Jurkat, Clone E6-1 (cell line): ENCODE data around the gene PTPRC.

ENCODE experiments used
- DNase-seq: peaks from one replicate; pipeline ENCODE4 v3.0.0-alpha.2; 2011; ENCODE audit warnings: low read depth, low spot score
- H3K4me3 ChIP-seq: 2 replicates; pipeline ENCODE4 v1.5.1; 2011; ENCODE audit warnings: mild to moderate bottlenecking, low read length, control low read depth, moderate library complexity

The PTPRC gene

DNA sequence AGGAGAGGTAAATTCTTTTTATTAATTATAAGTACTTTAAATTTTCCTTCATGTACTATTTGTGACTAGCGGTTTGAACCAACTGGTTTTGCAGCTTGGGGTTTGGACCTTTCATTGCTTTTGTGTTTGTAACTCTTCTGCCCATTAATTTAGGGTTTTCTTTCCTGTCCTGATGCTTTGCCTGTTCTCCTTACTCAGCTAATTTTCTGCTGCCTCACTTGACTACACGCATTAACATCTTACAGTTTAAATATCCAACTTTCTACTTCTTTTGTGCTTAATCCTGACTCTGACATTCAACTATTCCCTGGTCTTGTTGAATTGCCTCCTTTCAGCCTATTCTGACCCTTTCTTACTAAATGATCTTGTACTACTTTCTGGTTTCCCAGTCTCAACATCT, 135.6 kb downstream of the PTPRC start:
- no peak for DNase-seq
- H3K4me3 ChIP-seq, result no peak overlapping the region

DNA sequence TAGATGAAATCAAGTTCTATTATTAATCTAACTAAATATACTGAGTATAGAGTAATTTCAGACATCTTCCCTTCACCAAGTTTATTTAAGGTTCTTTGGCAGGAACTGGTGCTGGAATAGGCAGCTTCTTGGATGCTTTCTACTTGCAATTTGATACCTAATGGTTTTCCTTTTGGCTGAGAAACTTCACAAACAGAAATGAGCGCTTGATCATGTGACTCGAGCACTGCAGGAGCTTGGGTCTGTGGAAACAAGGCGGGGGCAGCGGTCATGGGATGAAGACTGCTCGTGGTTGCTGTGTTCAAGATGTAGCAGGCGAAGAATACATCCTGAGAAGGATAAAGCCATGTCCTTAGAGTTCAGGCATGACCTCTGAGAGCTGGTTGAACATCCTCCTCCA, 136.8 kb downstream of the PTPRC start:
- H3K4me3 ChIP-seq, result no peak overlapping the region
- no peak for DNase-seq

DNA sequence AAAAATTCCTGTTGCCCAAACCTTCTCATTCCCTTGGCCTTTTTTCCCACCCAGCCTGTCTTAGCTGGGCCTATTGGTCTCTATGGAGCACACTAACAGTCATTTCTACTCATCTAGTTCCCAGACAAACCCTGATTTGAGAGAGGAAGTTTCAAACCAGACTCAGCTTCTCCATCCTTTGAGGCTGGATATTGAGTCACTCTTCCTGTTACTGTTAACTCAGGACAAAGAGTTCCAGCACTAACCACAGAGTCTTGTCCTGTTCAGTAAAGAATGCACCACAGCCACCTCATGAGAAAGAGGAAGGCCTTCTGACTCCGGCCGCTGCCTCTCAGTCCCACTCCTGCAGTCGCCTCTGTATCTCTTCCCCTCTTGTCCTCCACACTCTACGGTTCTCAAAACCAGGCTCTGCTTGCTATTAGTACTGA, 137.8 kb downstream of the PTPRC start:
- peak; percentile 28 for DNase-seq
- H3K4me3 ChIP-seq, result no peak overlapping the region

DNA sequence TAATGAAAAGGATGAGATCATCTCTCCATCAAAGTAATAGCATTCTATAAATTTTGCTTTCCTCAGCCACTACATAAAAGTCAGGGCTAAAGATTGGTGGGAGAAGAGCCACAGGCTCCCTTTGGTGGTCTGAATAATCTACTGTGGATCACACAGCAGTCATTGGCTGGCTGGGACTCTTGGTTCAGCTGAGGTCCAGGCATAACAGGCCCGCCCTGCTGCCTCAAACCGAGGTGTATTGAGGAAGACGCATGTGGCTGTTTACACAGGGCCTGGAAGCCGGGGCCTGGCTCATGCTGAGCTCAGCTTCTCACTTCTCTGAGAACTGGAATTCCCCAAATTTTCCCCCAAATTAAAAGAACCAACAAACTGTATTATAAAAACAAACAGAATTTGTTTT, 139.2 kb downstream of the PTPRC start:
- no peak for DNase-seq
- H3K4me3 ChIP-seq, result no peak overlapping the region

DNA sequence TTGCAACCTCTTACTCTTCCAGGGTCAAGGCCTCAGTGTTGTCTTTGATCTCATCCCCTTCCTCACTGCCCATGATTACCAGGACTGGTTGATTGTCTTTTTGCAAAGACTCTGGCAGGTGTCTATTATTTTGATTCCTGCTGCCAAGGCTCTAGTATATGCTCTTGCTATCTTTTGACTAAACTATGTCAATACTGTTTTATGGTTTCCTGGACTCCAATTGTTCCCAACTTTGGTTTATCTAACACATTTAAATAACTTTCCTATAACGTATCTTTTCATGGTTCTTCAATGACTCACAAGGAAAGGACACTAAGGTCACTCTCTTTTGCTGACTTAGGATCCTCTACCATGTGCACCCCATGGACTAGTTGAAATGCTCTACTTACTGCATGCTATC, 141.5 kb downstream of the PTPRC start:
- DNase-seq, result no peak
- H3K4me3 ChIP-seq, result no peak overlapping the region

DNA sequence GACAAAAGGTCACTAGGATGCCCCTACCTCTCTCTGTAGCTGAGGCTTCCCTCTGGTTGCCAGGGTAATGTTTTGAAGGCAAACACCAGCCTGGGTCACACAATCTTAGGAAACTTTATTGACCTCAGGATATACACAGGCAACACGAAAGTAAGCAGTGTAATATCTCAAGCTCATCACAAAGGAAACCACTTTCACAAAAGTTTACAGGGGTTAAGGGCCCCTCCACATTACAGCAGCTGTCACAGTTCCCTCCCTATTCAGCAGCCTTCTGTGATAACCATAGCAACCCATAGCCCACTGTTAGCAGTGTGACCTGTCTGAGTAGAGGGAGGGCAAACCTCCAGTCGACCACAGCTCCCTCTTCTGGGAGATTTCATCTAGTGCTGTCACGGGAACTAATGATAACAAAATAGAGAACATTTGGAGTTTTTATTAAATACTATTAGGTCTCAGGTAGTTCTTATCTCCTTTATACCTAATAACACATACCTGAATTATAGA, 149.8 kb downstream of the PTPRC start:
- H3K4me3 ChIP-seq, result no peak overlapping the region
- DNase-seq, result peak; percentile 81

DNA sequence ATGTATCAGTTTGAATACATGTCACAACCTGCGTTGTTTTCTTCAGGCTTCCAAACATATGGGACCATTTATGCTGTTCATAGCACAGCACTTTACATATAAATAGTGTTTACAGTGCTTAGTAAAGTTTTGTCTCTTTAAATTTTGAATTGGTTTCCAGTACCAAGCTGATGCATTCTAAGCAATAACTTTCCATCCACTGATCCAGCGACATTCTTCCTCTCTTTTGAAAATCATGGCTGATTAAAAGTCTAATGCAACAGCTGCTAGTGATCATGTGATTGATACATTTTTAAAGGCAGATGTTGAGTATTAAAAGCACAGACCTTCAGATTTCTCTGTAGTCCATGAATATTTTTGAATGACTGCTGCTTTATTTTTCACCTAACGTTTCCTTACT, 154.9 kb downstream of the PTPRC start:
- H3K4me3 ChIP-seq, result no peak overlapping the region
- no peak for DNase-seq

DNA sequence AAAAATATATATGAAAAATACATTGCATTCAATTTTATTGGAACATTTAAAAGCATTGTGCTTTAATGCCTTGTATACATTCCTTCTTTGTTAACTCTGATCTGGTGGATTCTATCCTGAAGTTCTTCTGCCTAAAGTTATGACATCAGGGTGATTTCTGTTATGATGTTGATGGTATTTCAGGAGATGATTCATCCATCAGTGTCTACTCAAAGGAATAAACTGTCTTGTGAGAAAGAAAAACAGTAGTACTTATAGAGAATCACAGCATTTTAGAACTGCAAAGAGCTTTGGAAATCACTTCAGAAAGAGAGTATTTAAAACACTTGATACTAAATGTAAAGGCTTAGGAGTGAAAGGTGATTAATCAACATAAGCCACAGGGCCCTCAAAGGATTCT, 155.7 kb downstream of the PTPRC start:
- DNase-seq, result no peak
- H3K4me3 ChIP-seq, result no peak overlapping the region

DNA sequence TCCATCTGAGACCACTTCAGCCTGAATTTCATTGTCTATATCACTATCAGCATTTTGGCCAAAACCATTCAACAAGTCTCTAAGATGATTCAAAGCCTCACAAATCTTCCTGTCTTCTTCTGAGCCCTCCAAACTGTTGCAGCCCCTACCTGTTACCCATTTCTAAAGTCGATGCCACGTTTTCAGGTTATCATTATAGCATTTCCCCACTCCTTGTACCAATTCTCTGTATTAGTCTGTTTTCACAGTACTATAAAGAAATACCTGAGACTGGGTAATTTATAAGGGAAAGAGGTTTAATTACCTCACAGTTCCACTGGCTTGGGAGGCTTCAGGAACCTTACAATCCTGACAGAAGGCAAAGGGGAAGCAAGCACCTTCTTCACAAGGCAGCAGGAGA, 158.8 kb downstream of the PTPRC start:
- no peak for DNase-seq
- H3K4me3 ChIP-seq, result no peak overlapping the region

DNA sequence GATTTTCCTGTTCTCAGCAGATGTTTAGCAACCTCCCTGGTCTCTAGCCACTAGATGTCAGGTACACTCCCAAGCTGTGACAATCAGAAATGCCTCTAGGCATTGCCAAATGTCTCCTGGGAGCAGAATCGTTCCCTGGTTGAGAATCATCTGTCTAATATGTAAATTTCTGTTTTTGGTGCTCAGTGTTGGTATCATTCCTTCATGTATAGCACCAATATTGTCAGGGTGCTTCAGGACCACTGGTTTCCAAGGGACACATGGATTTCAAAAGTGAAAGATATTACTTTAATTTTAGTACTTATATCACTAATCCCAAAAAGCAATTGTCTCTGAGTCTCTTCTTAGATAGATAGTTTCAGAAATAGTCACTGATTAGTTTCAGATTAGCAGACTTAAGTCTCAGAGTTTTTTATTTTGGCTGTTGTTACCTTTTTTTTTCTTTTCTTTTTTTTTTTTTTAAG, 160.1 kb downstream of the PTPRC start:
- DNase-seq, result no peak
- H3K4me3 ChIP-seq, result no peak overlapping the region

DNA sequence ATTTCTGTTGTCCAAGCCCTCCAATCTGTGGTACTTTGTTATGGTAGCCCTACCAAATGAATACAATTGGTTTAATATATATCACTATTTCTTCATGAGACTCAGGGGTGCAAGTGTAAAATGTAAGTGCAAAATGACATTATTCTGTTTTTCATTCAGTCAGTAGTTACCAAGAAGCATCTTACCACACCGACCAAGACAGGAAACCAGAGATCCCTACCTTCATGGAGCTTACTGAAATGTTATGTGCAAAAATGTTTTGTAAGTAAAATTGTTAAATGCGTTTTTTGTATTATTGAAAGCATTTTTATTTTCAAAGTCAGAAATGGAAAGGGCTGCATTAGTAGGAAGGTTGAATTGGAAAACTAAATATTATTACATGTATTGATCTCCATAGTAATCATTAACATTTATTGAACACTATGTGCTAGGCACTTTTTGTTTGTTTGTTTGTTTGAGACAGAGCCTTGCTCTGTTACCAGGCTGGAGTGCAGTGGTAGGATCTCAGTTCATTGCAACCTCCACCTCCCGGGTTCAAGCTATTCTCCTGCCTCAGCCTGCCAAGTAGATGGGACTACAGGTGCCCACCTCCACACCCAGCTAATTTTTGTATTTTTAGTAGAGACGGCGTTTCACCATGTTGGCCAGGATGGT, 166.8 kb downstream of the PTPRC start:
- no peak for DNase-seq
- no peak overlapping the region for H3K4me3 ChIP-seq

DNA sequence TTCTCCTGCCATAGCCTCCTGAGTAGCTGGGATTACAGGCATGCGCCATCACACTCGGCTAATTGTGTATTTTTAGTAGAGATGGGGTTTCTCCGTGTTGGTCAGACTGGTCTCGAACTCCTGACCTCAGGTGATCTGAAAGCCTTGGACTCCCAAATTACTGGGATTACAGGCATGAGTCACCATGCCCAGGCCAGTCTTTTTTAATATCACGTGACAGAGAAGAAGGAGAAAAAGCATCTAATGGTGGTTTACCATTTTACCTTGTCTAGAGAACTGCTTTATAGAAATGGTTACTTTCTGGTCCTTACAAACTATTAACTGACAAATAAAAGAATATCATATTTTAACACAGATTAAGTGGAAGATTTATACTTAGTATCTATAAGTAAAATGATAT, 168.0 kb downstream of the PTPRC start:
- DNase-seq, result no peak
- no peak overlapping the region for H3K4me3 ChIP-seq
